Stimulated activated CD8-positive, alpha-beta memory T cell treated with anti-CD3 and anti-CD28 coated beads, Interleukin-7, amount 100 ng/mL, for 24 hours (primary cell): ENCODE measurements around the gene SIX1.

Source experiments
- DNase-seq: peaks from one replicate; pipeline ENCODE4 v3.0.0-alpha.2; 2020; ENCODE audit warnings: low read depth

The SIX1 gene

GRCh38 chr14:60641742-60642269 lies 7.5 kb downstream of the SIX1 start:
- DNase-seq: no peak

GRCh38 chr14:60640859-60641741 lies 8.2 kb downstream of the SIX1 start:
- no peak for DNase-seq

GRCh38 chr14:60639674-60640073 lies 9.6 kb downstream of the SIX1 start:
- DNase-seq: no peak

- DNase-seq: no peak
These were observed 11.6 kb downstream of the SIX1 start for GRCh38 chr14:60637479-60638315.

- DNase-seq: no peak
These were observed 12.3 kb downstream of the SIX1 start for GRCh38 chr14:60636879-60637478.

- DNase-seq: no peak
These were observed 15.1 kb downstream of the SIX1 start for GRCh38 chr14:60634153-60634552.

- DNase-seq: no peak
These were observed 16.5 kb downstream of the SIX1 start for GRCh38 chr14:60632777-60633176.

GRCh38 chr14:60632257-60632656 lies 17.0 kb downstream of the SIX1 start:
- DNase-seq: no peak

GRCh38 chr14:60631842-60632241 lies 17.4 kb downstream of the SIX1 start:
- DNase-seq: no peak

- no peak for DNase-seq
These were observed 19.1 kb downstream of the SIX1 start for GRCh38 chr14:60630129-60630528.

- no peak for DNase-seq
These were observed 20.4 kb downstream of the SIX1 start for GRCh38 chr14:60628892-60629291.

- DNase-seq: no peak
These were observed 26.4 kb downstream of the SIX1 start for GRCh38 chr14:60622917-60623257.

GRCh38 chr14:60622210-60622916 lies 26.9 kb downstream of the SIX1 start:
- no peak for DNase-seq

GRCh38 chr14:60621386-60621785 lies 27.9 kb downstream of the SIX1 start:
- no peak for DNase-seq

GRCh38 chr14:60618241-60618640 lies 31.0 kb downstream of the SIX1 start:
- DNase-seq: no peak

- DNase-seq: no peak
These were observed 32.8 kb downstream of the SIX1 start for GRCh38 chr14:60616461-60616959.

GRCh38 chr14:60602291-60602690 lies 47.0 kb downstream of the SIX1 start:
- no peak for DNase-seq

- DNase-seq: no peak
These were observed 49.5 kb downstream of the SIX1 start for GRCh38 chr14:60599727-60600126.

GRCh38 chr14:60596139-60596538 lies 53.1 kb downstream of the SIX1 start:
- DNase-seq: no peak

GRCh38 chr14:60594062-60594461 lies 55.2 kb downstream of the SIX1 start:
- DNase-seq: no peak
